Thyroid gland (tissue), 4 donors: Measurements from ENCODE around the gene MZF1. TPM values are rescaled to one million over a fixed set of nuclear protein-coding genes. Genes with fewer than 3 reads are reported as not detected.

Experiments
- DNase-seq, 2 donors: peaks; one replicate each; pipeline ENCODE4 v3.0.0-alpha.2; 2019
- H3K27ac ChIP-seq, 3 donors: fragments of 200-600 bp; sonication (generic); 1 replicate in 2 of 3; 2 replicates in 1 of 3; pipeline ENCODE4 v1.5.1; 2016 to 2019; ENCODE audit warnings: mild to moderate bottlenecking in 1 of 3, moderate library complexity in 1 of 3
- H3K27me3 ChIP-seq: fragments of 200-600 bp; sonication (generic); one replicate; pipeline ENCODE4 v1.5.1; 2019
- H3K36me3 ChIP-seq, 2 donors: fragments of 200-600 bp; sonication (generic); one replicate each; pipeline ENCODE4 v1.5.1; 2016 to 2019
- H3K4me1 ChIP-seq, 2 donors: fragments of 200-600 bp; sonication (generic); one replicate each; pipeline ENCODE4 v1.5.1; 2017 to 2019
- H3K4me3 ChIP-seq, 3 donors: fragments of 200-600 bp; sonication (generic); replicated peaks in 1 of 3; 1 replicate in 2 of 3; 2 replicates in 1 of 3; pipeline ENCODE4 v1.5.1; 2016; ENCODE audit warnings: mild to moderate bottlenecking in 1 of 3
- H3K9me3 ChIP-seq: fragments of 200-600 bp; sonication (generic); one replicate; pipeline ENCODE4 v1.5.1; 2017
- POLR2A ChIP-seq, 2 donors: fragments of 450-650 bp; IDR thresholded peaks; one replicate each; pipeline ENCODE4 v1.6.1; 2017; ENCODE audit warnings: antibody characterized with exemption in 2 of 2, mild to moderate bottlenecking in 2 of 2, moderate library complexity in 1 of 2
- WGBS, 2 donors: methylation state at CpG; one replicate each; pipeline ENCODE4 v1.1.5; 2017; 5-methylcytosine and 5-hydroxymethylcytosine counted together
- intact Hi-C: fragments of 100-400 bp; cut with DNase I; formaldehyde crosslinking; loops from one replicate; pipeline ENCODE4 v1.15.1; 2023
- total RNA-seq, 4 donors: library from RNA; depleted of rRNA; stranded (reverse); fragments of >200 nt; gene quantifications; one replicate each; pipeline ENCODE4 v1.2.3, GENCODE V29; 2016
- TF ChIP-seq, protein P1 (sequence below), 6 experiments: fragments of 200-600 bp in 3 of 6; fragments of 450-650 bp in 3 of 6; sonication (generic) in 3 of 6; IDR thresholded peaks; one replicate each; pipeline ENCODE4 v1.5.1; 2016 to 2019; ENCODE audit warnings: antibody characterized with exemption in 6 of 6, mild to moderate bottlenecking in 2 of 6, inconsistent platforms in 1 of 6, moderate library complexity in 1 of 6

Gene MZF1
- total RNA-seq, 4 donors from 2014 or later = 55.0 to 82.7 (median 70.5) TPM

DNA sequence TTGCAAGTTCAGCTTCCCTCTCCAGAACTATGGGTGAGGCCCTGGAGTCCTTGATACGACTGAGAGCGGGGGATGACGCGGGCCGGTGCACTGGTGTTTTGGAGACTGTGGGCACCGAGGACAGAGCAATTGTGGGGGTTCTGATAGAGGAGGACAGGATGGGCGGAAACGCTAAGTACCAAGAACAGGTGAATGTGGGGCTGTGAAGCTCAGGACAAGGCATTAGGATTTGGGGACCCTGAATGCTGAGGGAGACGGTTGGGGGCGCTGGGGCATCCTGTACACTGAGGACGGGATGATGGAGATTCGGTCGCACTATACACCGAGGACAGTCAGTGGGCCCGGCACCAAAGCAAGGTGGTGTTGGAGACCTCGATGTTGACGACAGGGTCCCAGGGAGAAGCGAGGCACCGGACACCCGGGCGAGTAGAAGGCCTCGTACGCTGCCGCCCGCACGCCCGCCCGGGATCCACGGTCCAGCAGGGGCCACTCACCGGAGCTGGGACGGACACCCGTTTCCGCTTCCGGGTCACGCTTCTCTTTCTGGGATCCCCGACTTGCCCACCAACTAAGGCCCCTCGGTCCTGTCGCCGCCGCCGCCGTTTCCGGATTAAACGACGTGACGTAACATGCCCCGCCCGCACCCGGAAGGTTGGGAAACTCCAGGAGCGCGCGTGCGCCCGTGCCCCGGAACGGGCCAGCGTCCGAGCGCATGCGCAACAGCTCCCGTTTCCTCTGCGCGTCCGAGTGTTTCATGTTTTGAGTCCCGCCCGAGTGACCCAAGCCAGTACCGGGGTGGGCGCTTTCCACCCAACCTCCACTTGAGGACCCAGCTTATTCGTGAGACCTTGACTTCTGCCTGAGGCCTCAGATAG, 18.4 kb downstream of the MZF1 start, which contains the start of gene CHMP2A:
Gene CHMP2A, minus strand, starts transcription at position 612 of the 875 bp plus-strand sequence. CDS start 893 bp downstream, outside the sequence.
- intact Hi-C loops = no loop called here
- Histone ChIP-seq H3K9me3 (no peaks in the 10 kb centered on the region), H3K4me1 (peaks cover 27 to 37% of the 10 kb centered on the region in 2 donors), H3K27me3 (no peaks in the 10 kb centered on the region), H3K27ac (peak within 1 kb of the TSS; percentile 56 to 89 (median 88)), H3K4me3 (peak within 1 kb of the TSS; percentile 60 to 92 (median 72)), H3K36me3 (peaks cover 38 to 47% of the 10 kb centered on the region in 2 donors)
- DNase-seq = peak; percentile 99
- 1 to 5% methylated on average over 15 to 58 of the region's 69 CpGs for WGBS, 2 donors
- TF ChIP-seq POLR2A (IDR thresholded peaks at IDR 0.05) = peak in 1 of 2 donors; percentile 72
- TF ChIP-seq, protein P1, sequence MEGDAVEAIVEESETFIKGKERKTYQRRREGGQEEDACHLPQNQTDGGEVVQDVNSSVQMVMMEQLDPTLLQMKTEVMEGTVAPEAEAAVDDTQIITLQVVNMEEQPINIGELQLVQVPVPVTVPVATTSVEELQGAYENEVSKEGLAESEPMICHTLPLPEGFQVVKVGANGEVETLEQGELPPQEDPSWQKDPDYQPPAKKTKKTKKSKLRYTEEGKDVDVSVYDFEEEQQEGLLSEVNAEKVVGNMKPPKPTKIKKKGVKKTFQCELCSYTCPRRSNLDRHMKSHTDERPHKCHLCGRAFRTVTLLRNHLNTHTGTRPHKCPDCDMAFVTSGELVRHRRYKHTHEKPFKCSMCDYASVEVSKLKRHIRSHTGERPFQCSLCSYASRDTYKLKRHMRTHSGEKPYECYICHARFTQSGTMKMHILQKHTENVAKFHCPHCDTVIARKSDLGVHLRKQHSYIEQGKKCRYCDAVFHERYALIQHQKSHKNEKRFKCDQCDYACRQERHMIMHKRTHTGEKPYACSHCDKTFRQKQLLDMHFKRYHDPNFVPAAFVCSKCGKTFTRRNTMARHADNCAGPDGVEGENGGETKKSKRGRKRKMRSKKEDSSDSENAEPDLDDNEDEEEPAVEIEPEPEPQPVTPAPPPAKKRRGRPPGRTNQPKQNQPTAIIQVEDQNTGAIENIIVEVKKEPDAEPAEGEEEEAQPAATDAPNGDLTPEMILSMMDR (IDR thresholded peaks at IDR 0.05) = peak in 1 of 6 experiments; percentile 20

DNA sequence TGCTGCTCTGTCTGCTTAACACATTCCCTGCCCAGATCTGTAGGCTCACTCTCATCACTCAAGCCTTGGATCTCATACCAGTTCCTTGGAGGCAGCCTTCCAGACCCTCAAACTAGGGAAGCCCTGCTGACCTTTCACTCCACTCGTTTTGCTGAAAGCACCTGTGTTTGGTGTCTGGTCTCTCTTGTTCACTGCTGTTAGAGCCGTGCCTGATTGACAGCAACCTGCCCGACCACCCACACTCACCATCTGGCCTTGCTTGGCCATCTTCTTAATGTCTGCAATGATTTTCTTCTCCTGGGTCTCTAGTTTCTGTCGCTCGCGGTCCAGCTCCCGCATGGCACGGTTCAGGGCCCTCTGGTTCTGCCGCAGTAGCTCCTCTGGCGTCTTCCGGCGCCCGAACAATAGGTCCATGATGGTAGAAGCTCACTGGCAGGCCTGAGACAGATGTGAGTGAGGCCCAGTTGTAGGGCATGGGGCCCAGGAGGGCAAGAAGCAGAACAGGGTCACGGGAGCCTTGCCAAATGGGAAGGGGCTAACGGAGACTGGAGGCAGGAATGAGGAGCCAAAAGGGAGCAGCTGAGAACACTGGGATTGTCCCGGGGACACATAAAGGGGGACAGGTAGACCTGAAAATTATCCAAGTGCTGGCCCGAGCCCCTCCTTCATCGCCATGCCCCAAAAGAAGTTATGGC, 19.2 kb downstream of the MZF1 start:
- H3K4me3 ChIP-seq = peak overlapping the region; percentile 60 to 92 (median 72)
- intact Hi-C loops = no loop called here
- H3K36me3 ChIP-seq = peaks cover 46 to 55% of the 10 kb centered on the region in 2 donors
- H3K27ac ChIP-seq = peak overlapping the region; percentile 56 to 89 (median 88)
- H3K4me1 ChIP-seq = peaks cover 26 to 35% of the 10 kb centered on the region in 2 donors
- WGBS, 2 donors = 43 to 47% methylated on average over 18 of the region's 18 CpGs
- no peaks in the 10 kb centered on the region for H3K9me3 ChIP-seq
- H3K27me3 ChIP-seq = no peaks in the 10 kb centered on the region
- TF ChIP-seq, protein P1 (IDR thresholded peaks at IDR 0.05) = no peak
- no peak for TF ChIP-seq POLR2A (IDR thresholded peaks at IDR 0.05)
- no peak for DNase-seq

DNA sequence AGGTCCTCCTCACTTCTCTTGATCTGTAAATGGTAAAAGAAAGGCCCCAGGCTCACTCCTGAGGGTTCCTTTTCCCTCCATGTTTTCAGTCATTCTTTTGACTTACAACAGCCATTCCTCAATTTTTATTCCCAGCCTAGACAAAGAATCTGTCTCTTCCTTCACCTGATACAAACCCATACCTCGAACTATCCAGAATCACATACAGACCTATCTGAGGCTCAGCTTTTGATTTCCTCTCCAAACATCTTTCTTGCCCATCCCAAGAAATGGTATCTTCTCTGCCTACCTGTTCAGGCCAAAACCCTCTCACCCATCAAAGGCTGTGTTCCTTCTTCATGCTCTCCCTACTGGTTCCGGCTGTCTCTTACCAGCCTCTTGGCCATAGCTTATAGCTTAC, 20.5 kb downstream of the MZF1 start:
- DNase-seq = no peak
- WGBS, 2 donors = 92 to 93% methylated on average over 2 of the region's 2 CpGs
- Histone ChIP-seq H3K27me3 (no peaks in the 10 kb centered on the region), H3K4me3 (no peak overlapping the region), H3K4me1 (peaks cover 24 to 34% of the 10 kb centered on the region in 2 donors), H3K9me3 (no peaks in the 10 kb centered on the region), H3K27ac (no peak overlapping the region), H3K36me3 (peaks cover 59 to 68% of the 10 kb centered on the region in 2 donors)
- intact Hi-C loops = no loop called here
- no peak for TF ChIP-seq POLR2A (IDR thresholded peaks at IDR 0.05)
- TF ChIP-seq, protein P1 (IDR thresholded peaks at IDR 0.05) = no peak

DNA sequence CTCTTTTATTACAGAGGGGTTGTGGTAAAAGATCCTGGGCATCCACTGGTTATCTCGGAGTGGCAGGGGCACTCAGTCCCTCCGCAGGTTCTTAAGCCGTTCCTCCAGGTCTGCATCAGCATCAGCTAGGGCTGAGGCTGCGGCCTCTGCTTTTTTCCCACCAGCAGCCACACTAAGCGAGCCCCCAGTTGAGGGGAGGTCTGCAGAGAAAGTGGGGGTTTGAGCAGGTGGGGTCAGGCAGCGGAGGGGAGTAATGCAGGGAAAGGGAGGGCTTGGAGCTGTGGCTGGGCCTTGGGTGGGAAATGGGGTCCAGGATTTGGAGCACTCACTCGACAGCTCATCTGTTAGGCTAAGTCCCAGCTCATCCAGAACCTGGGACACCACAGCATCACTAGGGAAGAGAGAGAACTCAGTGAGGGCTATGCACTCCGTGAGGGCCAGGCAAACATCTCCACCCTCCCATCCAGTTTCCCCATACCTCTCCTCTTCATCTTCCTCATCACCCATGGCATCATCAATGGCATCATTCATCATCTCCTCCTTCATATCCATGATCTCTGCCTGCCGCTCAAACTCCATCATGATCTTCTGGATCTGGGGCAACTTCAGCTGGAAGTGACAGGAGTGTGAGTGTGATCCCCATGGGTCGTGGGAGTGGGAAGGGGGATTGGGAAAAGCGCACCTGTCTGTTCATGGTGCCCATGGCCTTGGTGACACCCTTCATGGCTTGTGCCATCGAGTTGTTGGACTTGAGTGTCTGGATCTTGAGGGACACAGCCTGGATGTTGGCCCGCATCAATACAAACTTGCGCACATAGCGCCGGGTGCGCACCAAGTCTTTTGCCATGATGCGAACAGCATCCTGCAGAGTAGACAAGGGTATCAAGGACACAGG, 21.3 kb downstream of the MZF1 start:
- H3K27me3 ChIP-seq = no peaks in the 10 kb centered on the region
- H3K9me3 ChIP-seq = no peaks in the 10 kb centered on the region
- H3K36me3 ChIP-seq = peaks cover 66 to 72% of the 10 kb centered on the region in 2 donors
- intact Hi-C loops = no loop called here
- H3K4me1 ChIP-seq = peaks cover 16 to 28% of the 10 kb centered on the region in 2 donors
- TF ChIP-seq, protein P1 (IDR thresholded peaks at IDR 0.05) = no peak
- no peak for TF ChIP-seq POLR2A (IDR thresholded peaks at IDR 0.05)
- 93 to 95% methylated on average over 17 to 18 of the region's 18 CpGs for WGBS, 2 donors
- H3K4me3 ChIP-seq = no peak overlapping the region
- DNase-seq = no peak
- H3K27ac ChIP-seq = no peak overlapping the region
